HepG2 (cell line): ENCODE data around the gene RWDD2A. TPM values are rescaled to one million over a fixed set of nuclear protein-coding genes. Genes with fewer than 3 reads are reported as not detected.

Experiments used
- PCBP2 ChIP-seq: fragments of 200-400 bp; formaldehyde crosslinking; optimal IDR thresholded peaks from 2 replicates; pipeline ENCODE3; 2018; ENCODE audit warnings: low read length, low read depth; ENCODE audit not compliant: poor library complexity, severe bottlenecking
- polyA plus RNA-seq, 8 experiments: library from polyadenylated mRNA; depleted of rRNA in 3 of 8; stranded (reverse) in 7 of 8; unstranded in 1 of 8; fragments of >200 nt; fragmentation: Illumina TruSeq in 4 of 8; extraction: Trizol in 4 of 8; gene quantifications; 2 replicates each; pipeline versions ENCODE4 v1.2.1 to v1.2.3, GENCODE V29; 2011 to 2016; ENCODE audit warnings: low read depth in 4 of 8, missing spikeins in 1 of 8, mixed read lengths in 1 of 8; ENCODE audit not compliant: insufficient read depth in 1 of 8
- total RNA-seq, 5 experiments: library from RNA; depleted of rRNA; stranded (reverse); fragments of >200 nt; fragmentation: Illumina TruSeq; extraction: Trizol; gene quantifications; 2 replicates each; pipeline ENCODE4 v1.2.3, GENCODE V29; 2016; ENCODE audit warnings: low read depth in 1 of 5
- TF ChIP-seq, protein P1 (sequence below): sonication (generic); formaldehyde crosslinking; IDR thresholded peaks from 2 replicates; pipeline ENCODE4 v1.9.0; 2021; ENCODE audit warnings: mild to moderate bottlenecking, missing genetic modification reagents
- TF ChIP-seq, protein P2 (sequence below): IDR thresholded peaks from 2 replicates; pipeline ENCODE4 v1.6.1; 2016
- TF ChIP-seq, protein P3 (sequence below): IDR thresholded peaks from 2 replicates; pipeline ENCODE4 v1.6.1; 2016; ENCODE audit warnings: low read depth, control low read depth
- TF ChIP-seq, protein P4 (sequence below): sonication (generic); formaldehyde crosslinking; IDR thresholded peaks from 2 replicates; pipeline ENCODE4 v1.4.0; 2020; ENCODE audit warnings: mild to moderate bottlenecking, missing genetic modification reagents
- TF ChIP-seq, protein P5 (sequence below): sonication (generic); formaldehyde crosslinking; IDR thresholded peaks from 2 replicates; pipeline ENCODE4 v1.8.0; 2022; ENCODE audit warnings: mild to moderate bottlenecking, missing genetic modification reagents, moderate library complexity

The RWDD2A gene
- total and polyA plus RNA-seq, 2 of the 13 experiments (the other 11 are each of a cell fraction or from before 2014, with no cell fraction given) = 5.3 to 8.1 TPM

DNA sequence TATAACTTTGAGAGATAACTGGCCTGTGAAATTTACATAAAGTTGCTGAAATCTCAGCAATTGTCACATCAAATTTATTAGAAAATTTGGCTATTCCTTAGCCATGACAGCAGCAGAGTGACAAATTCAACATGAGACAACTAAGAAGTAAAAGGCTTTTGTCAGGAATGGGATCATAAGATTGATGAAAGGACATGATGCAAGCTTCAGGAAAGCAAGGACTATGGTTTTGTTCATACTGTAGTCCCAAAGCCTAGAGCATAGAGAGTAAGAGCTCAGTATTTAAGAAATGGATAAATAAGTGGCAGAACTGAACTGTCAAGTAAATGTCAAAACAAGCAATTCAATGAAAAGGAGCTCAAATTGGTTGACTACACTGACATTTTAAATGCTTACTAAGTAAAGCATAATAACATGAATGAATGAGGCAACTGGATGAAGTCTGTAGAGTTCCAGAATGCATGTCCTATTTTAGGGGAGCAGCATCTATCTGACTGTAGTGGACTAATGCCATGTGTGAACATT is 12.7 kb upstream of the RWDD2A start (continued):
- TF ChIP-seq, protein P1, sequence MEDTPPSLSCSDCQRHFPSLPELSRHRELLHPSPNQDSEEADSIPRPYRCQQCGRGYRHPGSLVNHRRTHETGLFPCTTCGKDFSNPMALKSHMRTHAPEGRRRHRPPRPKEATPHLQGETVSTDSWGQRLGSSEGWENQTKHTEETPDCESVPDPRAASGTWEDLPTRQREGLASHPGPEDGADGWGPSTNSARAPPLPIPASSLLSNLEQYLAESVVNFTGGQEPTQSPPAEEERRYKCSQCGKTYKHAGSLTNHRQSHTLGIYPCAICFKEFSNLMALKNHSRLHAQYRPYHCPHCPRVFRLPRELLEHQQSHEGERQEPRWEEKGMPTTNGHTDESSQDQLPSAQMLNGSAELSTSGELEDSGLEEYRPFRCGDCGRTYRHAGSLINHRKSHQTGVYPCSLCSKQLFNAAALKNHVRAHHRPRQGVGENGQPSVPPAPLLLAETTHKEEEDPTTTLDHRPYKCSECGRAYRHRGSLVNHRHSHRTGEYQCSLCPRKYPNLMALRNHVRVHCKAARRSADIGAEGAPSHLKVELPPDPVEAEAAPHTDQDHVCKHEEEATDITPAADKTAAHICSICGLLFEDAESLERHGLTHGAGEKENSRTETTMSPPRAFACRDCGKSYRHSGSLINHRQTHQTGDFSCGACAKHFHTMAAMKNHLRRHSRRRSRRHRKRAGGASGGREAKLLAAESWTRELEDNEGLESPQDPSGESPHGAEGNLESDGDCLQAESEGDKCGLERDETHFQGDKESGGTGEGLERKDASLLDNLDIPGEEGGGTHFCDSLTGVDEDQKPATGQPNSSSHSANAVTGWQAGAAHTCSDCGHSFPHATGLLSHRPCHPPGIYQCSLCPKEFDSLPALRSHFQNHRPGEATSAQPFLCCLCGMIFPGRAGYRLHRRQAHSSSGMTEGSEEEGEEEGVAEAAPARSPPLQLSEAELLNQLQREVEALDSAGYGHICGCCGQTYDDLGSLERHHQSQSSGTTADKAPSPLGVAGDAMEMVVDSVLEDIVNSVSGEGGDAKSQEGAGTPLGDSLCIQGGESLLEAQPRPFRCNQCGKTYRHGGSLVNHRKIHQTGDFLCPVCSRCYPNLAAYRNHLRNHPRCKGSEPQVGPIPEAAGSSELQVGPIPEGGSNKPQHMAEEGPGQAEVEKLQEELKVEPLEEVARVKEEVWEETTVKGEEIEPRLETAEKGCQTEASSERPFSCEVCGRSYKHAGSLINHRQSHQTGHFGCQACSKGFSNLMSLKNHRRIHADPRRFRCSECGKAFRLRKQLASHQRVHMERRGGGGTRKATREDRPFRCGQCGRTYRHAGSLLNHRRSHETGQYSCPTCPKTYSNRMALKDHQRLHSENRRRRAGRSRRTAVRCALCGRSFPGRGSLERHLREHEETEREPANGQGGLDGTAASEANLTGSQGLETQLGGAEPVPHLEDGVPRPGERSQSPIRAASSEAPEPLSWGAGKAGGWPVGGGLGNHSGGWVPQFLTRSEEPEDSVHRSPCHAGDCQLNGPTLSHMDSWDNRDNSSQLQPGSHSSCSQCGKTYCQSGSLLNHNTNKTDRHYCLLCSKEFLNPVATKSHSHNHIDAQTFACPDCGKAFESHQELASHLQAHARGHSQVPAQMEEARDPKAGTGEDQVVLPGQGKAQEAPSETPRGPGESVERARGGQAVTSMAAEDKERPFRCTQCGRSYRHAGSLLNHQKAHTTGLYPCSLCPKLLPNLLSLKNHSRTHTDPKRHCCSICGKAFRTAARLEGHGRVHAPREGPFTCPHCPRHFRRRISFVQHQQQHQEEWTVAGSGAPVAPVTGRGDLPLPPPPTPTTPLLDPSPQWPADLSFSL = no peak
- TF ChIP-seq, protein P2, sequence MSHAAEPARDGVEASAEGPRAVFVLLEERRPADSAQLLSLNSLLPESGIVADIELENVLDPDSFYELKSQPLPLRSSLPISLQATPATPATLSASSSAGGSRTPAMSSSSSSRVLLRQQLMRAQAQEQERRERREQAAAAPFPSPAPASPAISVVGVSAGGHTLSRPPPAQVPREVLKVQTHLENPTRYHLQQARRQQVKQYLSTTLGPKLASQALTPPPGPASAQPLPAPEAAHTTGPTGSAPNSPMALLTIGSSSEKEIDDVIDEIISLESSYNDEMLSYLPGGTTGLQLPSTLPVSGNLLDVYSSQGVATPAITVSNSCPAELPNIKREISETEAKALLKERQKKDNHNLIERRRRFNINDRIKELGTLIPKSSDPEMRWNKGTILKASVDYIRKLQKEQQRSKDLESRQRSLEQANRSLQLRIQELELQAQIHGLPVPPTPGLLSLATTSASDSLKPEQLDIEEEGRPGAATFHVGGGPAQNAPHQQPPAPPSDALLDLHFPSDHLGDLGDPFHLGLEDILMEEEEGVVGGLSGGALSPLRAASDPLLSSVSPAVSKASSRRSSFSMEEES = no peak
- TF ChIP-seq, protein P3, sequence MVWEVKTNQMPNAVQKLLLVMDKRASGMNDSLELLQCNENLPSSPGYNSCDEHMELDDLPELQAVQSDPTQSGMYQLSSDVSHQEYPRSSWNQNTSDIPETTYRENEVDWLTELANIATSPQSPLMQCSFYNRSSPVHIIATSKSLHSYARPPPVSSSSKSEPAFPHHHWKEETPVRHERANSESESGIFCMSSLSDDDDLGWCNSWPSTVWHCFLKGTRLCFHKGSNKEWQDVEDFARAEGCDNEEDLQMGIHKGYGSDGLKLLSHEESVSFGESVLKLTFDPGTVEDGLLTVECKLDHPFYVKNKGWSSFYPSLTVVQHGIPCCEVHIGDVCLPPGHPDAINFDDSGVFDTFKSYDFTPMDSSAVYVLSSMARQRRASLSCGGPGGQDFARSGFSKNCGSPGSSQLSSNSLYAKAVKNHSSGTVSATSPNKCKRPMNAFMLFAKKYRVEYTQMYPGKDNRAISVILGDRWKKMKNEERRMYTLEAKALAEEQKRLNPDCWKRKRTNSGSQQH (CRISPR knock-in tag) = no peak
- TF ChIP-seq, protein P4, sequence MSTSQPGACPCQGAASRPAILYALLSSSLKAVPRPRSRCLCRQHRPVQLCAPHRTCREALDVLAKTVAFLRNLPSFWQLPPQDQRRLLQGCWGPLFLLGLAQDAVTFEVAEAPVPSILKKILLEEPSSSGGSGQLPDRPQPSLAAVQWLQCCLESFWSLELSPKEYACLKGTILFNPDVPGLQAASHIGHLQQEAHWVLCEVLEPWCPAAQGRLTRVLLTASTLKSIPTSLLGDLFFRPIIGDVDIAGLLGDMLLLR = no peak
- TF ChIP-seq, protein P5, sequence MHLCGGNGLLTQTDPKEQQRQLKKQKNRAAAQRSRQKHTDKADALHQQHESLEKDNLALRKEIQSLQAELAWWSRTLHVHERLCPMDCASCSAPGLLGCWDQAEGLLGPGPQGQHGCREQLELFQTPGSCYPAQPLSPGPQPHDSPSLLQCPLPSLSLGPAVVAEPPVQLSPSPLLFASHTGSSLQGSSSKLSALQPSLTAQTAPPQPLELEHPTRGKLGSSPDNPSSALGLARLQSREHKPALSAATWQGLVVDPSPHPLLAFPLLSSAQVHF (CRISPR knock-in tag) = no peak
- no peak for TF ChIP-seq PCBP2
- TF ChIP-seq, all 625 proteins: peak for 0
